ENCODE results near the gene ZBTB20. TPM values are rescaled to one million over a fixed set of nuclear protein-coding genes. Genes with fewer than 3 reads are reported as not detected.

Gene ZBTB20
- total RNA-seq, 1 donor from 2014 or later = 27.5 TPM

- no peaks in the 10 kb centered on the region for H3K27me3 Mint-ChIP-seq (ENCODE audit: unreplicated experiment)
- H3K4me3 Mint-ChIP-seq (ENCODE audit: unreplicated experiment) = no peak overlapping the region
- TF ChIP-seq CTCF (IDR thresholded peaks at IDR 0.05; ENCODE audit: partially characterized antibody, unreplicated experiment) = no peak
- DNase-seq = no peak
- no peaks in the 10 kb centered on the region for H3K36me3 Mint-ChIP-seq (ENCODE audit: unreplicated experiment)
- peak overlapping the region; percentile 6 for H3K27ac Mint-ChIP-seq (ENCODE audit: unreplicated experiment)
- H3K9me3 Mint-ChIP-seq (ENCODE audit: unreplicated experiment) = no peaks in the 10 kb centered on the region
- no peaks in the 10 kb centered on the region for H3K4me1 Mint-ChIP-seq (ENCODE audit: low read depth, unreplicated experiment)
Measured at GRCh38 chr3:114706591-114707232, 440.4 kb downstream of the ZBTB20 start.

- TF ChIP-seq CTCF (IDR thresholded peaks at IDR 0.05; ENCODE audit: partially characterized antibody, unreplicated experiment) = no peak
- Mint-ChIP-seq H3K4me3 (ENCODE audit: unreplicated experiment) (no peak overlapping the region), H3K27ac (ENCODE audit: unreplicated experiment) (no peak overlapping the region), H3K4me1 (ENCODE audit: low read depth, unreplicated experiment) (peaks cover 5% of the 10 kb centered on the region), H3K9me3 (ENCODE audit: unreplicated experiment) (peaks cover 1% of the 10 kb centered on the region), H3K27me3 (ENCODE audit: unreplicated experiment) (no peaks in the 10 kb centered on the region), H3K36me3 (ENCODE audit: unreplicated experiment) (no peaks in the 10 kb centered on the region)
- DNase-seq = no peak
Measured at GRCh38 chr3:114700637-114701234, 446.4 kb downstream of the ZBTB20 start.

- H3K4me1 Mint-ChIP-seq (ENCODE audit: low read depth, unreplicated experiment) = peaks cover 5% of the 10 kb centered on the region
- TF ChIP-seq CTCF (IDR thresholded peaks at IDR 0.05; ENCODE audit: partially characterized antibody, unreplicated experiment) = no peak
- peaks cover 1% of the 10 kb centered on the region for H3K9me3 Mint-ChIP-seq (ENCODE audit: unreplicated experiment)
- no peaks in the 10 kb centered on the region for H3K27me3 Mint-ChIP-seq (ENCODE audit: unreplicated experiment)
- H3K4me3 Mint-ChIP-seq (ENCODE audit: unreplicated experiment) = no peak overlapping the region
- H3K27ac Mint-ChIP-seq (ENCODE audit: unreplicated experiment) = no peak overlapping the region
- DNase-seq = no peak
- H3K36me3 Mint-ChIP-seq (ENCODE audit: unreplicated experiment) = no peaks in the 10 kb centered on the region
Measured at GRCh38 chr3:114698146-114699105, 448.7 kb downstream of the ZBTB20 start.

- H3K9me3 Mint-ChIP-seq (ENCODE audit: unreplicated experiment) = peaks cover 1% of the 10 kb centered on the region
- H3K36me3 Mint-ChIP-seq (ENCODE audit: unreplicated experiment) = no peaks in the 10 kb centered on the region
- H3K27ac Mint-ChIP-seq (ENCODE audit: unreplicated experiment) = no peak overlapping the region
- H3K4me3 Mint-ChIP-seq (ENCODE audit: unreplicated experiment) = no peak overlapping the region
- no peak for TF ChIP-seq CTCF (IDR thresholded peaks at IDR 0.05; ENCODE audit: partially characterized antibody, unreplicated experiment)
- peaks cover 5% of the 10 kb centered on the region for H3K4me1 Mint-ChIP-seq (ENCODE audit: low read depth, unreplicated experiment)
- DNase-seq = no peak
- H3K27me3 Mint-ChIP-seq (ENCODE audit: unreplicated experiment) = no peaks in the 10 kb centered on the region
Measured at GRCh38 chr3:114697401-114697800, 449.7 kb downstream of the ZBTB20 start.
